Measurements from ENCODE around the gene CCNB3. TPM values are rescaled to one million over a fixed set of nuclear protein-coding genes. Genes with fewer than 3 reads are reported as not detected.

The CCNB3 gene
- total and polyA plus RNA-seq, 9 of the 15 experiments (the other 6 are each of a cell fraction or from before 2014, with no cell fraction given), result 0.05 to 0.25 (median 0.08) TPM; not detected in 3

GRCh38 chrX:50198348-50198747 lies 6.2 kb upstream of the CCNB3 start (continued):
- TF ChIP-seq HDAC3 (IDR thresholded peaks at IDR 0.05; ENCODE audit: borderline replicate concordance, partially characterized antibody), result peak; percentile 73
- peak; percentile 51; the same call in 1 of the 2 replicates for TF ChIP-seq ATF7 (IDR thresholded peaks at IDR 0.05)
- no peak for TF ChIP-seq REST (IDR thresholded peaks at IDR 0.05; ENCODE audit: borderline replicate concordance)
- TF ChIP-seq REST (CRISPR knock-in tag; IDR thresholded peaks at IDR 0.05; ENCODE audit: low read depth), result no peak
- TF ChIP-seq U2AF2 (optimal IDR thresholded peaks at IDR 0.05; ENCODE audit: low read depth, low read length), result no peak
- no peak for TF ChIP-seq TAF15 (IDR thresholded peaks at IDR 0.05; ENCODE audit: low read depth, low read length)
- peak; percentile 92 for TF ChIP-seq STAT5A (IDR thresholded peaks at IDR 0.05; ENCODE audit: borderline replicate concordance, low read length)
- TF ChIP-seq TAL1 (IDR thresholded peaks at IDR 0.05), result peak; percentile 92
- TF ChIP-seq THAP7 (CRISPR knock-in tag; IDR thresholded peaks at IDR 0.05), result no peak
- TF ChIP-seq PML (IDR thresholded peaks at IDR 0.05; ENCODE audit: low read length), result peak; percentile 95
- peak; percentile 77; the same call in 1 of the 2 replicates for TF ChIP-seq SOX6 (IDR thresholded peaks at IDR 0.05)
- TF ChIP-seq KLF13 (tag; IDR thresholded peaks at IDR 0.05; ENCODE audit: borderline replicate concordance, low read depth), result no peak
- peak; percentile 96 for TF ChIP-seq JUND (IDR thresholded peaks at IDR 0.05; ENCODE audit: borderline replicate concordance, low read depth, low read length)
- peak; percentile 94; the same call in 2 of the 3 replicates for TF ChIP-seq JUND (tag; IDR thresholded peaks at IDR 0.05; ENCODE audit: borderline replicate concordance, low read depth, low read length)
- peak; percentile 47; the same call in 1 of the 2 replicates for TF ChIP-seq MBD2 (IDR thresholded peaks at IDR 0.05; ENCODE audit: borderline replicate concordance, low read depth)
- no peak for TF ChIP-seq BACH1 (tag; IDR thresholded peaks at IDR 0.05)
- TF ChIP-seq ZNF830 (CRISPR knock-in tag; IDR thresholded peaks at IDR 0.05), result no peak
- peak in 1 of 2 experiments; percentile 84; a peak in 2 of 4 replicates for TF ChIP-seq TBL1XR1 (IDR thresholded peaks at IDR 0.05; ENCODE audit: low read length in 2 of 2)
- no peak for TF ChIP-seq RHOXF2B (CRISPR knock-in tag; conservative IDR thresholded peaks at IDR 0.05)
- TF ChIP-seq CXXC5 (CRISPR knock-in tag; IDR thresholded peaks at IDR 0.05), result peak; percentile 46
- TF ChIP-seq ZNF586 (CRISPR knock-in tag; conservative IDR thresholded peaks at IDR 0.05), result no peak

Measured in K562 (cell line).